Endodermal cell (in vitro differentiated cells): ENCODE results near the gene AHI1. TPM values are rescaled to one million over a fixed set of nuclear protein-coding genes. Genes with fewer than 3 reads are reported as not detected.

ENCODE experiments used
- DNase-seq: peaks from one replicate; pipeline ENCODE4 v3.0.0-alpha.2; 2017
- H3K27ac ChIP-seq: 2 replicates; pipeline ENCODE4 v1.5.1; 2013; ENCODE audit warnings: mild to moderate bottlenecking, low read depth, low read length, moderate library complexity
- H3K27me3 ChIP-seq: 2 replicates; pipeline ENCODE4 v1.6.1; 2013; ENCODE audit warnings: mild to moderate bottlenecking, low read length, moderate library complexity; ENCODE audit not compliant: insufficient read depth, control insufficient read depth, poor library complexity, severe bottlenecking
- H3K36me3 ChIP-seq: 2 replicates; pipeline ENCODE4 v1.7.0; 2013; ENCODE audit warnings: mild to moderate bottlenecking, low read length, moderate library complexity; ENCODE audit not compliant: control insufficient read depth, insufficient read depth
- H3K4me1 ChIP-seq: one replicate; pipeline ENCODE4 v1.7.0; 2013; ENCODE audit warnings: low read length; ENCODE audit not compliant: control insufficient read depth, insufficient read depth
- H3K4me3 ChIP-seq: 2 replicates; pipeline ENCODE4 v1.5.1; 2013; ENCODE audit warnings: mild to moderate bottlenecking, low read length, moderate library complexity
- H3K9ac ChIP-seq: 2 replicates; pipeline ENCODE4 v1.6.1; 2013; ENCODE audit warnings: mild to moderate bottlenecking, low read length, moderate library complexity; ENCODE audit not compliant: poor library complexity, severe bottlenecking; ENCODE audit errors: extremely low read depth
- H3K9me3 ChIP-seq: 2 replicates; pipeline ENCODE4 v1.6.1; 2013; ENCODE audit warnings: mild to moderate bottlenecking, low read length, moderate library complexity; ENCODE audit not compliant: control insufficient read depth
- H3K27ac Mint-ChIP-seq: 2 replicates; pipeline ENCODE4 v1.8.0; 2020; ENCODE audit warnings: mixed read lengths
- H3K27me3 Mint-ChIP-seq: 2 replicates; pipeline ENCODE4 v1.8.0; 2021; ENCODE audit warnings: mild to moderate bottlenecking, mixed read lengths; ENCODE audit not compliant: insufficient read depth
- H3K36me3 Mint-ChIP-seq: 2 replicates; pipeline ENCODE4 v1.8.0; 2020; ENCODE audit warnings: low read depth, mixed read lengths
- H3K4me1 Mint-ChIP-seq: 2 replicates; pipeline ENCODE4 v1.8.0; 2020; ENCODE audit warnings: mixed read lengths
- H3K4me3 Mint-ChIP-seq: 2 replicates; pipeline ENCODE4 v1.8.0; 2020; ENCODE audit warnings: mild to moderate bottlenecking, moderate library complexity, mixed read lengths
- H3K9me3 Mint-ChIP-seq: 2 replicates; pipeline ENCODE4 v1.8.0; 2020; ENCODE audit warnings: mild to moderate bottlenecking, mixed read lengths
- CTCF ChIP-seq: fragments of 200-600 bp; sonication (generic); conservative IDR thresholded peaks from 2 replicates; pipeline ENCODE4 v1.5.0; 2021; ENCODE audit warnings: antibody characterized with exemption, mild to moderate bottlenecking
- WGBS, 2 experiments: methylation state at CpG; one replicate each; pipeline versions ENCODE4 v1.1.5 to v1.1.7; 2013; ENCODE audit warnings: missing lambda C conversion rate in 2 of 2, mixed read lengths in 1 of 2; ENCODE audit not compliant: insufficient coverage in 1 of 2, insufficient read length in 1 of 2; 5-methylcytosine and 5-hydroxymethylcytosine counted together
- total RNA-seq, 2 donors: library from RNA; stranded (reverse); fragmentation: NEBNext Ultra II Directional in 1 of 2; extraction: Animal tissue kit (Norgen Biotek cat#: 25700) in 1 of 2; gene quantifications; 2 replicates in 1 of 2; 3 replicates in 1 of 2; pipeline ENCODE4 v1.2.1, GENCODE V29; 2021

Gene AHI1
- total RNA-seq, 2 donors from 2014 or later: 24.9 to 34.9 TPM

- H3K27me3 ChIP-seq: no peaks in the 10 kb centered on the region
- no peak overlapping the region for H3K9ac ChIP-seq
- Mint-ChIP-seq H3K4me3 (no peak overlapping the region), H3K27me3 (no peaks in the 10 kb centered on the region), H3K27ac (no peak overlapping the region), H3K9me3 (no peaks in the 10 kb centered on the region), H3K36me3 (peaks cover 8% of the 10 kb centered on the region), H3K4me1 (no peaks in the 10 kb centered on the region)
- no peak for TF ChIP-seq CTCF
- no peak overlapping the region for H3K4me3 ChIP-seq
- 94 to 100% methylated on average over 3 to 8 of the region's 8 CpGs for WGBS, 2 experiments
- H3K27ac ChIP-seq: no peak overlapping the region
- H3K9me3 ChIP-seq: no peaks in the 10 kb centered on the region
- DNase-seq: no peak
- H3K36me3 ChIP-seq: peaks cover 10% of the 10 kb centered on the region
- no peaks in the 10 kb centered on the region for H3K4me1 ChIP-seq
Measured at GRCh38 chr6:135440087-135440792, 57.3 kb downstream of the AHI1 start.

- peaks cover 9% of the 10 kb centered on the region for H3K36me3 Mint-ChIP-seq
Measured at GRCh38 chr6:135439549-135439948, 58.0 kb downstream of the AHI1 start.

GRCh38 chr6:135438907-135439535, 58.5 kb downstream of the AHI1 start:
- H3K9me3 ChIP-seq: no peaks in the 10 kb centered on the region
- WGBS, 2 experiments: 64 to 76% methylated on average over 3 of the region's 3 CpGs

More at GRCh38 chr6:135439549-135439948, 58.0 kb downstream of the AHI1 start:
- no peaks in the 10 kb centered on the region for H3K27me3 ChIP-seq
- Mint-ChIP-seq H3K27ac (no peak overlapping the region), H3K4me1 (no peaks in the 10 kb centered on the region), H3K4me3 (no peak overlapping the region), H3K27me3 (no peaks in the 10 kb centered on the region), H3K9me3 (no peaks in the 10 kb centered on the region)
- H3K4me3 ChIP-seq: no peak overlapping the region
- WGBS, 2 experiments: 85 to 94% methylated on average over 4 of the region's 4 CpGs
- no peak for TF ChIP-seq CTCF
- DNase-seq: no peak
- no peak overlapping the region for H3K9ac ChIP-seq
- no peaks in the 10 kb centered on the region for H3K4me1 ChIP-seq
- peaks cover 10% of the 10 kb centered on the region for H3K36me3 ChIP-seq
- H3K27ac ChIP-seq: no peak overlapping the region
- H3K9me3 ChIP-seq: no peaks in the 10 kb centered on the region

More at GRCh38 chr6:135438907-135439535, 58.5 kb downstream of the AHI1 start:
- no peak for DNase-seq
- peaks cover 4% of the 10 kb centered on the region for H3K36me3 ChIP-seq
- no peak overlapping the region for H3K4me3 ChIP-seq
- Mint-ChIP-seq H3K27ac (no peak overlapping the region), H3K27me3 (no peaks in the 10 kb centered on the region), H3K4me1 (no peaks in the 10 kb centered on the region), H3K4me3 (no peak overlapping the region), H3K36me3 (peaks cover 5% of the 10 kb centered on the region), H3K9me3 (no peaks in the 10 kb centered on the region)
- H3K27me3 ChIP-seq: no peaks in the 10 kb centered on the region
- H3K9ac ChIP-seq: no peak overlapping the region
- no peaks in the 10 kb centered on the region for H3K4me1 ChIP-seq
- no peak overlapping the region for H3K27ac ChIP-seq
- TF ChIP-seq CTCF: peak; percentile 82
